ENCODE data around the gene RTP5.

RTP5 gene

DNA sequence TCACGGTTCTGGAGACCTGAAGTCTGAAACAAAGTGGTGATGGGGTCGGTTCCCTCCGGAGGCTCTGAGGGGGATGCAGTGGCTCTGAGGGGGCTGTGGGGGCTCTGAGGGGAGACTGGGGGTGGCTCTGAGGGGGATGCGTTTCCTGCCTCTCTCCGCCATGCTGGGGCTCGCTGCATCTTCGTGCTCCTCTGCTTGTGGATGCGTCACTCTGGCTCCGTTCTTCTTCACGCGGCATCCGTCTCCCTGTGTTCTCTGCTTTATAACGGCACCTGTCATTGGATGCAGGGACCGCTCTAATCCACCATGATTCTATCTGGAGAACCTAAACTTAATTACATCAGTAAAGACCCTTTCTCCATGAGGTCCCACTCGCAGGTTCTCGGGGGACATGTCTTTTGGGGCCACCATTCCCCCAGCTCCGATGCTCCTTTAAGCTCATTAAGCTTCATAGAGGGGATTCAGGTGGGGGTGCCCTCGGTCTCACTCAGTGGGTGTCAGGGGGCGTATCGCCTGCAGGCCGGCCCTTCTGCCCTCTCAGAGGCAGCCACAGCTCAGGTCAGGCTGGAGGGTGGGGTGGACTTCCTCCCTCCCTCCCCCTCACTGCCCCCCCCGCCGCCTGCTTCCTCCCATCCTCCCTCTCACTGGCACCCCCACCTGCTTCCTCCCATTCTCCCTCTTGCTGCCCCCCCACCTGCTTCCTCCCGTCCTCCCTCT is 18.4 kb downstream of the RTP5 start:
- no peaks in the 10 kb centered on the region for H3K27me3 ChIP-seq (ENCODE audit: low read depth, low read length)
- H3K9me3 ChIP-seq (ENCODE audit: control insufficient read depth in 1 of 2, low read length in 2 of 2), result peaks cover 0 to 8% of the 10 kb centered on the region in 2 donors
- H3K27ac ChIP-seq (ENCODE audit: low read length), result no peak overlapping the region
- peaks cover 0 to 5% of the 10 kb centered on the region in 2 donors for H3K36me3 ChIP-seq (ENCODE audit: control insufficient read depth in 1 of 2, insufficient read depth in 2 of 2, low read length in 2 of 2)
- H3K4me1 ChIP-seq (ENCODE audit: control insufficient read depth in 1 of 2, insufficient read depth in 2 of 2, low read length in 2 of 2), result peaks cover 0 to 1% of the 10 kb centered on the region in 2 donors
- no peak overlapping the region for H3K4me3 ChIP-seq (ENCODE audit: low read depth in 1 of 2, low read length in 2 of 2)

DNA sequence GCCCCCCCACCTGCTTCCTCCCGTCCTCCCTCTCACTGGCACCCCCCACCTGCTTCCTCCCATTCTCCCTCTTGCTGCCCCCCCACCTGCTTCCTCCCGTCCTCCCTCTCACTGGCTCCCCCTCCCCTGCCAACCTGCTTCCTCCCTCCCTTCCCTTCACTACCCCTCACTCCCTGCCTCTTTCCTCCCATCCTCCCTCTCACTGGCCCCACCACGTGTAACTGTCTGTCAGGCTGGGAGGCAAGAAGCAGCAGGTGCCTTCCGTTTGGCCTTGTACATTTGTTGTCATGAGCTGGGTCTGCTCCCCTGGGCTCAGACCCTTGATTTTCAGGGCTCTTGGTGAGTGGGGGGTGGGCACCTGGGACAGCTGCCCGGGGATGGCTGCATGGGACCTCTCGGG is 19.1 kb downstream of the RTP5 start:
- Histone ChIP-seq H3K36me3 (ENCODE audit: control insufficient read depth in 1 of 2, insufficient read depth in 2 of 2, low read length in 2 of 2) (peaks cover 0 to 5% of the 10 kb centered on the region in 2 donors), H3K4me1 (ENCODE audit: control insufficient read depth in 1 of 2, insufficient read depth in 2 of 2, low read length in 2 of 2) (no peaks in the 10 kb centered on the region), H3K9me3 (ENCODE audit: control insufficient read depth in 1 of 2, low read length in 2 of 2) (peaks cover 0 to 8% of the 10 kb centered on the region in 2 donors), H3K27ac (ENCODE audit: low read length) (no peak overlapping the region), H3K4me3 (ENCODE audit: low read depth in 1 of 2, low read length in 2 of 2) (no peak overlapping the region), H3K27me3 (ENCODE audit: low read depth, low read length) (no peaks in the 10 kb centered on the region)

DNA sequence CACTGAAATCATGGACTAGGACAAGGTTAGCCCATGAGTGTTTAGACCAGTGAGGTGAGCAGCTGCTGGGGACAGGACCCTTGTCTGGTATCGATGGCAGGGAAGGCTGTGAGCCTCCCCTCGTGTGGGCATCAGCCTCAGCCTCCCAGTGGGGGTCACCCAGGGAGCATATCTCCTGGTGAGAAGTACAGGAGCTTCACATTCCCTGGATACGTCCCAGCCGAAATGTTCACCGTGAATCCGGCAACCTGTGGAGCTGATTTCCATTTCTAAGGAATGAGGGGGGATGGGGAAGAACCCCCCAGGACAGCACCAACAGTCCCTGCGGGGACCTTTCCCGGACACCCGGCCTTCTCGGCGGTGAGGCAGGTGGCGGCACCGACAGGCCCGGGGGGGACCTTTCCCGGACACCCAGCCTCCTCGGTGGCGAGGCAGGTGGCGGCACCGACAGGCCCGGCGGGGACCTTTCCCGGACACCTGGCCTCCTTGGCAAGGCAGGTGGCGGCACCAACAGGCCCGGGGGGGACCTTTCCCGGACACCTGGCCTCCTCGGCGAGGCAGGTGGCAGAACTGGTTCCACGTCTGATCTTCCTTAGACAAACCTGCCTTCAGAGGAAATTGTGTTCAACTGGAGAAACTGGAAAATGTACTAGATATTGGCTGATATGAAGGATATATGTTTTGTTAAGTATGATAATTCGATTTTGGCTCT is 21.2 kb downstream of the RTP5 start:
- Histone ChIP-seq H3K27ac (ENCODE audit: low read length) (no peak overlapping the region), H3K36me3 (ENCODE audit: control insufficient read depth in 1 of 2, insufficient read depth in 2 of 2, low read length in 2 of 2) (peaks cover 0 to 5% of the 10 kb centered on the region in 2 donors), H3K4me1 (ENCODE audit: control insufficient read depth in 1 of 2, insufficient read depth in 2 of 2, low read length in 2 of 2) (no peaks in the 10 kb centered on the region), H3K9me3 (ENCODE audit: control insufficient read depth in 1 of 2, low read length in 2 of 2) (peaks cover 0 to 8% of the 10 kb centered on the region in 2 donors), H3K4me3 (ENCODE audit: low read depth in 1 of 2, low read length in 2 of 2) (no peak overlapping the region), H3K27me3 (ENCODE audit: low read depth, low read length) (no peaks in the 10 kb centered on the region)

DNA sequence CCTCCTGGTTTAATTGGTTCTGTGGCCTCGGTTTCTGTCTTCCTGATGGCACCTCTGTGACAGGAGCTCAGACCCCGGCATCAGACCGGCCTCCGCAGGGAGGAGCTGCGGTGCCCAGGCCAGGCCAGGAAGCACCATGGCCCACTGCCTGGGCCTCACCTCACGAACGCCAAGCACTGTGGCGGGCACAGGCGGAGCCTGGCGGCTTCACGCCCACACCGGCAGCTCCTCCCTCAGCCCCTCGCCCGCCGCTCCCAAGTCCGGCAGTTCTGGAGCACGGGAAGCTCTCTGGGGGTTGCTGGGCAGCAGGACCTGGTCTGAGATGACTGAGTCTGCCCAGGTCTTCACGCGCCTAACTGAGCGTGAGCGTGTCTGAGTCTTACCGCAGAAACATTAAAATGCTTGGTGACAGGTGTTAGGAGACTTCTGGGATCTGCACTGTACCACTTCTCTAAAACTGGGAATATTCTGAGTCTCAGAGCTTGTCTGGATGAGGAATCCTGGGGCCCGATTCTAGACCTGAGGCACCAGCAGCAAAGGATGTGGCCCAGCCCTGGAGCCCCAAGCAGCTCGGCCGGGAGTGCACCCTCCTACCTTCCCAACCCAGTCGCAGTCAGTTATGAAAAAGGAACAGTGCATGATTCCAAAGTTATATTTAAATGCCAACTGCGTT is 21.9 kb downstream of the RTP5 start:
- Histone ChIP-seq H3K27ac (ENCODE audit: low read length) (no peak overlapping the region), H3K36me3 (ENCODE audit: control insufficient read depth in 1 of 2, insufficient read depth in 2 of 2, low read length in 2 of 2) (peaks cover 0 to 5% of the 10 kb centered on the region in 2 donors), H3K4me1 (ENCODE audit: control insufficient read depth in 1 of 2, insufficient read depth in 2 of 2, low read length in 2 of 2) (no peaks in the 10 kb centered on the region), H3K27me3 (ENCODE audit: low read depth, low read length) (no peaks in the 10 kb centered on the region), H3K9me3 (ENCODE audit: control insufficient read depth in 1 of 2, low read length in 2 of 2) (peaks cover 0 to 8% of the 10 kb centered on the region in 2 donors), H3K4me3 (ENCODE audit: low read depth in 1 of 2, low read length in 2 of 2) (no peak overlapping the region)

DNA sequence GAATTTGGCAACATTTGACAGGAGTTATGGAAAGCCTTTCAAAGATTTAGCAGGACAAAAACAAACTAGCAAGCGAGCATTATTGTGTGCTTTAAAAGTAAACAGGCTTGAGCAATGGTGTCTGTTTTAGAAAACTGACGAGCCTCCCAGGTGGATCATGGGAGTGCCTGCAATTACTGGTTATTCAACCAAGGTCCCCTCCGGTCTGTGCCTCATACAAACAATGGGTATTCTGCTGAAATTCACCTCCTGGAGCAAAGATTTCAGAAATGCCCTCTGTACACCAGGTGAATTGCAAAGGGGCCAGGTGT is 22.4 kb downstream of the RTP5 start:
- H3K4me3 ChIP-seq (ENCODE audit: low read depth in 1 of 2, low read length in 2 of 2), result no peak overlapping the region
- H3K27ac ChIP-seq (ENCODE audit: low read length), result no peak overlapping the region
- peaks cover 0 to 3% of the 10 kb centered on the region in 2 donors for H3K36me3 ChIP-seq (ENCODE audit: control insufficient read depth in 1 of 2, insufficient read depth in 2 of 2, low read length in 2 of 2)
- no peaks in the 10 kb centered on the region for H3K27me3 ChIP-seq (ENCODE audit: low read depth, low read length)
- H3K9me3 ChIP-seq (ENCODE audit: control insufficient read depth in 1 of 2, low read length in 2 of 2), result peaks cover 0 to 6% of the 10 kb centered on the region in 2 donors
- no peaks in the 10 kb centered on the region for H3K4me1 ChIP-seq (ENCODE audit: control insufficient read depth in 1 of 2, insufficient read depth in 2 of 2, low read length in 2 of 2)

DNA sequence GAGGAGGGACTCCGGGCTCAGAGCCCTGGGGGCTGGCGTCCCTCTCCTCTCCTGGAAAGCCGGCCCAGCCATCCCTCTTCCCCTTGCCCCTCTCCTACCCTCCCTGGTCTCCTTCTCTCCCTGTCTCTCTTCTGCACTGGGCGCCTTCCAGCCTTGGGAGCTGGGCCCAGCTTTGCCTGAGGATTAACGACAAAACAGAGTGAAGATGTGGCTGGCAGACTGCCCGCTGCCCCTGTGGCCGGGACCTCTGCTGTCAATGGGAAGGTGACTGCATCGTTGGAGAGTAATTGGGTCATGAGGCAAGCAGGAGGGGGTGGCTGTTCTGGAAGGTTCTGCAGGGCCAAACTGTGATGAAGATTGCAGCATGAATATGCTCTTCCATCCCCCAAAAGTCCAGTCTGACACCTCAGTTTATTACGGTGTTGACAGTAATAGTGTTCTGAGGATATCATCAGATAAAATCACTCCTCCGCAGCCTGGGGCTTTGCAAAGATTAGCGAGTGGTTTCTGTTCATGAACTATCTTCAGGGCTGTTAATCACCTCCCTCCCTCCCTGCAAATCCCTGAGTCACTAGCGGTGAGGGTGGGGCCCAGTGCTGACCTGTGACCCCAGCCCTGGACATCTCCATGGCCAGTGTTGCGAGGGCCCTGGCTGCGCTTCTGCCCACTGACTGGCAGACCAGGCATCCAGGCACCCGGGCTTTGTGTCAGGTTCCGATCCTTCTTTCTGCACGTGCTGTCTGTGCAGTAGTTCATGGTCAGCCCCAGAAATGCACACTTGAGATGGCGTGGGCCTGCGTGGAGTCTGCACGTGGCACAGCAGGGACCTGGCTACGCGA is 23.0 kb downstream of the RTP5 start:
- Histone ChIP-seq H3K27me3 (ENCODE audit: low read depth, low read length) (no peaks in the 10 kb centered on the region), H3K27ac (ENCODE audit: low read length) (no peak overlapping the region), H3K4me1 (ENCODE audit: control insufficient read depth in 1 of 2, insufficient read depth in 2 of 2, low read length in 2 of 2) (no peaks in the 10 kb centered on the region), H3K4me3 (ENCODE audit: low read depth in 1 of 2, low read length in 2 of 2) (no peak overlapping the region), H3K9me3 (ENCODE audit: control insufficient read depth in 1 of 2, low read length in 2 of 2) (peaks cover 0 to under 1% of the 10 kb centered on the region in 2 donors), H3K36me3 (ENCODE audit: control insufficient read depth in 1 of 2, insufficient read depth in 2 of 2, low read length in 2 of 2) (no peaks in the 10 kb centered on the region)

DNA sequence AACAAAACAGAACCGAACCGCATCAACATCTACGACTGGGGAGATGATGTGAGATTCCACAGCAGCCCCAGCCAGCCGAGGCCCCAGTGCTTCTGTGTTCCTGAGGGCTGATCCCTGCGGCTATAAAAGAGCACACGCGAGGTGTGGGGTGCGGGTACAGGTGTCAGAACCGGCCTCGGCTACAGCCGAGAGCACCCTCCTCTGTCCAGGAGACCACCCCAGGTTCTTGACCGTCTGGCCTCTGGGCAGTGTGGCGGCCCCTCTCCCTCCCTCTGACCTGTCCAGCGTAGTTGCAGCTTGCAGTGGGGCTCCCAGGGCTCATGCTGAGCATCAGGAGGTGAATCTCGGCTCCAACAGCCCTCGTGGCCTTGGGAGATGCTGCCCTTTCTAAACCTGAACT is 23.7 kb downstream of the RTP5 start:
- Histone ChIP-seq H3K36me3 (ENCODE audit: control insufficient read depth in 1 of 2, insufficient read depth in 2 of 2, low read length in 2 of 2) (no peaks in the 10 kb centered on the region), H3K4me3 (ENCODE audit: low read depth in 1 of 2, low read length in 2 of 2) (no peak overlapping the region), H3K9me3 (ENCODE audit: control insufficient read depth in 1 of 2, low read length in 2 of 2) (no peaks in the 10 kb centered on the region), H3K4me1 (ENCODE audit: control insufficient read depth in 1 of 2, insufficient read depth in 2 of 2, low read length in 2 of 2) (no peaks in the 10 kb centered on the region), H3K27ac (ENCODE audit: low read length) (no peak overlapping the region), H3K27me3 (ENCODE audit: low read depth, low read length) (no peaks in the 10 kb centered on the region)

DNA sequence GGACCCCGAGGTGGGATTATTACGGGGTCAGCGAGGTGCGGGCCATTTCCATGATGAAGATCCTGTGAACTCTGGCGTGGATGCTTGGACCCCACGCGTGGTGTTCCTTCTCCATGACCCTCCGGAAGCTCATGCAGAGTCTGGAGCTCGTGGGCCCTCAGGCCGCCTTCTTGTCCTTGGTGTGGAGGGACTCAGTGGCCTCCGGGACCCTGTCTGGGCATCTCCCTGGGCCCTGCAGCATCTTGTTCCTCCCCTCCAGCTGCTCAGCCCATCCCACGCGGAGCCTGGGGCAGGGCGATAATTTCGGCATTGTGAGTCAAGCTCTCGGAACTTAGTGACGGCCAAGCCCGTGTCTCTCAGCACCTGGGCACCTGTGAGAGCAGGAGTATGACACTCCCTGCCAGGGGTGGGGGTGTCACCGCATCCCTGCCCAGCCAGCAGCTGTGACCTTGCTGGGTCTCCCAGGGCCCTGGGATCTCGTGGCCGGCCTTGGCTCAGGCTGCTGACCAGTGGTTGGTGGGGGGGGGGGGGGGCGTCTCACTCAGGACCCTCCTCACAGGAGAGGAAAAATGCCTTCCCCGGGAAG is 24.6 kb downstream of the RTP5 start:
- no peaks in the 10 kb centered on the region for H3K9me3 ChIP-seq (ENCODE audit: control insufficient read depth in 1 of 2, low read length in 2 of 2)
- no peaks in the 10 kb centered on the region for H3K27me3 ChIP-seq (ENCODE audit: low read depth, low read length)
- H3K36me3 ChIP-seq (ENCODE audit: control insufficient read depth in 1 of 2, insufficient read depth in 2 of 2, low read length in 2 of 2), result no peaks in the 10 kb centered on the region
- peaks cover 0 to 6% of the 10 kb centered on the region in 2 donors for H3K4me1 ChIP-seq (ENCODE audit: control insufficient read depth in 1 of 2, insufficient read depth in 2 of 2, low read length in 2 of 2)
- H3K27ac ChIP-seq (ENCODE audit: low read length), result no peak overlapping the region
- no peak overlapping the region for H3K4me3 ChIP-seq (ENCODE audit: low read depth in 1 of 2, low read length in 2 of 2)

DNA sequence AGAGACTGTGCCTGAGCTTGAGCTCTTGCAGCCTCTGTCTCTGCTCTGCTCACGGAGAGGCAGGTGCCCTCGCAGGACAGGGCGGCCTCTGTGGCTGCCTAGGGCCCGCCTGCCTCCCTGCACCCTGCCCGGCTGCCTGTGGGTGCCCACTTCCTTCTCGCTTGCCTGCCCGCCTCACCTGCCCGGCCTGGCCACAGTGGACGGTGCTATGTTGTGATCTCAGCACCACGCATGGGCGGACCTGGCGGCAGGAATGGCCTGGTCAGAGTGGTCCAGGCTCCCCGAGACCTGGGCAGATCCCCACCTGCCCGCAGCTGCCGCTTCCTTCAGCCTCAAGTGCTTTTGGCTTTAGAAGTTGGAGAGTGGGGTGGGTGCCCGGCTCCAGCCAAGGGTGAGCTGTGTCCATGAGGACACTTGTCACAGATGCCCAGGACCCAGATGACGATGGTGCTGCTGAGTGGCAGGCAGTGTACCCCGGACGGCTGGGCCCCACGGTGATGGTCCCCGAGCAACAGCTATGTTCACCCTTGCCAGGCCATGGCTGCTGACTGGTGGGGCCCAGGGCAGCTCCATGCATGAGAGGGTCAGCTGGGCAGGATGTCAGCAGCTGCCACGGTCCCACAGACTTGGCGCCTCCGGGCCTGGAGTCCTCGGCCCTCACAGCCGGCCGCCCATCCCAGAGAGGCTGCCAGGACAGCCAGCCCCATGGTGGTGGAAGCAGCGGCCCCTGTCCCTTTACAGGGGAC is 25.3 kb downstream of the RTP5 start:
- H3K36me3 ChIP-seq (ENCODE audit: control insufficient read depth in 1 of 2, insufficient read depth in 2 of 2, low read length in 2 of 2), result no peaks in the 10 kb centered on the region
- H3K4me3 ChIP-seq (ENCODE audit: low read depth in 1 of 2, low read length in 2 of 2), result no peak overlapping the region
- peaks cover 0 to 8% of the 10 kb centered on the region in 2 donors for H3K4me1 ChIP-seq (ENCODE audit: control insufficient read depth in 1 of 2, insufficient read depth in 2 of 2, low read length in 2 of 2)
- no peak overlapping the region for H3K27ac ChIP-seq (ENCODE audit: low read length)
- H3K9me3 ChIP-seq (ENCODE audit: control insufficient read depth in 1 of 2, low read length in 2 of 2), result no peaks in the 10 kb centered on the region
- no peaks in the 10 kb centered on the region for H3K27me3 ChIP-seq (ENCODE audit: low read depth, low read length)

DNA sequence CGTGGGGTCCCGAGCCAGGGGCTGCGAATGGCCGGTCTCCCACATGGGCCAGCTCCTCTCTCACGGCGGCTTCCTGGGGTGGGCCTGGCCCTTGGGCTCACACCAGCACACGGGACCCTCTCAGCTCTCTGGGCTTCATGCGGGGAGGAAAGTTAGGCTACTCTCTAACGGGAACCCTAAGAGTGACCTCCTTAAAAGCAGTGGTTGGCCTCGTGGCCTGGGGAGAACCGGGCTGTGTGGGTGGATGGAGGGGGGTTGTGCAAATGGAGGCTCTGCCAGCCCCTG is 25.8 kb downstream of the RTP5 start:
- H3K9me3 ChIP-seq (ENCODE audit: control insufficient read depth in 1 of 2, low read length in 2 of 2), result no peaks in the 10 kb centered on the region
- H3K27ac ChIP-seq (ENCODE audit: low read length), result no peak overlapping the region
- peaks cover 0 to 8% of the 10 kb centered on the region in 2 donors for H3K4me1 ChIP-seq (ENCODE audit: control insufficient read depth in 1 of 2, insufficient read depth in 2 of 2, low read length in 2 of 2)
- H3K36me3 ChIP-seq (ENCODE audit: control insufficient read depth in 1 of 2, insufficient read depth in 2 of 2, low read length in 2 of 2), result no peaks in the 10 kb centered on the region
- no peaks in the 10 kb centered on the region for H3K27me3 ChIP-seq (ENCODE audit: low read depth, low read length)
- no peak overlapping the region for H3K4me3 ChIP-seq (ENCODE audit: low read depth in 1 of 2, low read length in 2 of 2)
